SK-N-SH treated with all-trans-retinoic acid at 6 μM for 48 hours (cell line): ENCODE results near the gene CFI.

Experiments
- ATAC-seq: fragments of 200-7000 bp; cut with Tn5 transposase; 3 replicates; pipeline ENCODE4 v1.9.1; 2020; ENCODE audit warnings: mild to moderate bottlenecking, moderate library complexity
- ARNTL ChIP-seq: fragments of 450-650 bp; formaldehyde crosslinking; IDR thresholded peaks from 2 replicates; pipeline ENCODE4 v1.5.0; 2020; ENCODE audit warnings: low read depth, mild to moderate bottlenecking, moderate library complexity, borderline replicate concordance
- BACH2 ChIP-seq: fragments of 250-450 bp; sonication (Bioruptor Pico); IDR thresholded peaks from 2 replicates; pipeline ENCODE4 v1.9.0; 2021; ENCODE audit warnings: mild to moderate bottlenecking, borderline replicate concordance
- CREB5 ChIP-seq: fragments of 250-450 bp; sonication (Bioruptor Pico); IDR thresholded peaks from 2 replicates; pipeline ENCODE4 v1.5.1; 2020; ENCODE audit warnings: low read depth, mild to moderate bottlenecking, moderate library complexity
- CSRNP3 ChIP-seq: fragments of 250-450 bp; sonication (Bioruptor Pico); IDR thresholded peaks from 2 replicates; pipeline ENCODE4 v1.5.1; 2021; ENCODE audit warnings: mild to moderate bottlenecking, moderate library complexity
- ESRRG ChIP-seq: fragments of 250-450 bp; sonication (Bioruptor Pico); IDR thresholded peaks from 2 replicates; pipeline ENCODE4 v1.6.1; 2021; ENCODE audit warnings: mild to moderate bottlenecking
- GLIS3 ChIP-seq: fragments of 250-450 bp; sonication (Bioruptor Pico); IDR thresholded peaks from 2 replicates; pipeline ENCODE4 v1.5.0; 2020; ENCODE audit warnings: mild to moderate bottlenecking, moderate library complexity
- ISL1 ChIP-seq: fragments of 250-450 bp; sonication (Bioruptor Pico); IDR thresholded peaks from 2 replicates; pipeline ENCODE4 v2.1.2; 2022; ENCODE audit warnings: mild to moderate bottlenecking, moderate library complexity
- PPARA ChIP-seq: fragments of 250-450 bp; sonication (Bioruptor Pico); IDR thresholded peaks from 2 replicates; pipeline ENCODE4 v1.5.0; 2020; ENCODE audit warnings: mild to moderate bottlenecking, borderline replicate concordance
- RARB ChIP-seq: fragments of 250-450 bp; sonication (Bioruptor Pico); IDR thresholded peaks from 2 replicates; pipeline ENCODE4 v1.8.0; 2021; ENCODE audit warnings: mild to moderate bottlenecking, moderate library complexity
- SNAI2 ChIP-seq: fragments of 250-450 bp; sonication (Bioruptor Pico); IDR thresholded peaks from 2 replicates; pipeline ENCODE4 v1.5.0; 2020; ENCODE audit warnings: mild to moderate bottlenecking, moderate library complexity
- TCF4 ChIP-seq: fragments of 250-450 bp; sonication (Bioruptor Pico); IDR thresholded peaks from 2 replicates; pipeline ENCODE4 v1.8.0; 2021; ENCODE audit warnings: mild to moderate bottlenecking, moderate library complexity, borderline replicate concordance
- TOX ChIP-seq: fragments of 250-450 bp; sonication (Bioruptor Pico); IDR thresholded peaks from 2 replicates; pipeline ENCODE4 v1.8.0; 2021; ENCODE audit warnings: mild to moderate bottlenecking, moderate library complexity, borderline replicate concordance
- ZC3H10 ChIP-seq: fragments of 250-450 bp; sonication (Bioruptor Pico); IDR thresholded peaks from 2 replicates; pipeline ENCODE4 v1.5.1; 2021; ENCODE audit warnings: mild to moderate bottlenecking, moderate library complexity
- ZFP3 ChIP-seq: fragments of 250-450 bp; sonication (Bioruptor Pico); IDR thresholded peaks from 2 replicates; pipeline ENCODE4 v1.5.0; 2020; ENCODE audit warnings: mild to moderate bottlenecking, moderate library complexity
- ZFP30 ChIP-seq: fragments of 450-650 bp; formaldehyde crosslinking; IDR thresholded peaks from 2 replicates; pipeline ENCODE4 v1.5.0; 2022; ENCODE audit warnings: mild to moderate bottlenecking, moderate library complexity
- ZNF565 ChIP-seq: fragments of 450-650 bp; formaldehyde crosslinking; conservative IDR thresholded peaks from 2 replicates; pipeline ENCODE4 v1.5.0; 2020; ENCODE audit warnings: low read depth, mild to moderate bottlenecking, moderate library complexity
- ZNF70 ChIP-seq: fragments of 450-650 bp; formaldehyde crosslinking; IDR thresholded peaks from 2 replicates; pipeline ENCODE4 v1.5.0; 2020; ENCODE audit warnings: mild to moderate bottlenecking, moderate library complexity
- ZNF8 ChIP-seq: fragments of 450-650 bp; formaldehyde crosslinking; IDR thresholded peaks from 2 replicates; pipeline ENCODE4 v1.5.0; 2020; ENCODE audit warnings: mild to moderate bottlenecking, moderate library complexity
- TF ChIP-seq, protein P1 (sequence below): fragments of 250-450 bp; sonication (Bioruptor Pico); IDR thresholded peaks from 2 replicates; pipeline ENCODE4 v1.8.0; 2021; ENCODE audit warnings: low read depth, mild to moderate bottlenecking, moderate library complexity, borderline replicate concordance
- TF ChIP-seq, protein P2 (sequence below): fragments of 250-450 bp; sonication (Bioruptor Pico); IDR thresholded peaks from 2 replicates; pipeline ENCODE4 v1.5.0; 2020; ENCODE audit warnings: mild to moderate bottlenecking, moderate library complexity
- TF ChIP-seq, protein P3 (sequence below): fragments of 250-450 bp; sonication (Bioruptor Pico); IDR thresholded peaks from 2 replicates; pipeline ENCODE4 v1.8.0; 2020; ENCODE audit warnings: mild to moderate bottlenecking, moderate library complexity, borderline replicate concordance

The CFI gene

GRCh38 chr4:109719604-109720003 is 82.2 kb downstream of the CFI start:
- ATAC-seq, result no peak

DNA sequence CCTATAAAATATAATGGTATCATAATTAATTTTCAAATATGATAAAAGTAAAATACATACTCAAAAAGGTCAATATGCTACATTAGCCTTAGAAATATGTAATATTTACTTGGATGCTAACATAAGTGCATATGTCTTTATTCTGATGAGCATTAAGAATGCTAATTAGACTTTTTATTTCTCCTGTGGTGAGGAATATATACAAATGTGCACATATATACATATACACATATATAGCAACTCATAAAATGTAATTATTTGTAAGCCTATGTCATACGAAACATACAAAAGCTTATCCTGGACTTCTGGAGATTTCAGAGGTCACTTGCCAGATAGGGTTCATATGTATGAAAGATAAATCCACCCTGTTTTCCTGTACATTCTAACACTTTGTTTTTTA is 83.0 kb downstream of the CFI start:
- ATAC-seq, result no peak
- TF ChIP-seq PPARA (CRISPR knock-in tag) (no peak), TCF4 (CRISPR knock-in tag) (no peak), ZFP30 (CRISPR knock-in tag) (no peak), CSRNP3 (CRISPR knock-in tag) (no peak), TOX (CRISPR knock-in tag) (no peak), SNAI2 (CRISPR knock-in tag) (no peak), ZFP3 (no peak), ESRRG (CRISPR knock-in tag) (no peak), GLIS3 (CRISPR knock-in tag) (no peak), ZNF565 (CRISPR knock-in tag) (no peak), BACH2 (CRISPR knock-in tag) (no peak), ZC3H10 (CRISPR knock-in tag) (no peak), ISL1 (CRISPR knock-in tag) (no peak)
- TF ChIP-seq, protein P1, sequence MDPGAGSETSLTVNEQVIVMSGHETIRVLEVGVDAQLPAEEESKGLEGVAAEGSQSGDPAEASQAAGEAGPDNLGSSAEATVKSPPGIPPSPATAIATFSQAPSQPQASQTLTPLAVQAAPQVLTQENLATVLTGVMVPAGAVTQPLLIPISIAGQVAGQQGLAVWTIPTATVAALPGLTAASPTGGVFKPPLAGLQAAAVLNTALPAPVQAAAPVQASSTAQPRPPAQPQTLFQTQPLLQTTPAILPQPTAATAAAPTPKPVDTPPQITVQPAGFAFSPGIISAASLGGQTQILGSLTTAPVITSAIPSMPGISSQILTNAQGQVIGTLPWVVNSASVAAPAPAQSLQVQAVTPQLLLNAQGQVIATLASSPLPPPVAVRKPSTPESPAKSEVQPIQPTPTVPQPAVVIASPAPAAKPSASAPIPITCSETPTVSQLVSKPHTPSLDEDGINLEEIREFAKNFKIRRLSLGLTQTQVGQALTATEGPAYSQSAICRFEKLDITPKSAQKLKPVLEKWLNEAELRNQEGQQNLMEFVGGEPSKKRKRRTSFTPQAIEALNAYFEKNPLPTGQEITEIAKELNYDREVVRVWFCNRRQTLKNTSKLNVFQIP (CRISPR knock-in tag), result no peak
- TF ChIP-seq, protein P2, sequence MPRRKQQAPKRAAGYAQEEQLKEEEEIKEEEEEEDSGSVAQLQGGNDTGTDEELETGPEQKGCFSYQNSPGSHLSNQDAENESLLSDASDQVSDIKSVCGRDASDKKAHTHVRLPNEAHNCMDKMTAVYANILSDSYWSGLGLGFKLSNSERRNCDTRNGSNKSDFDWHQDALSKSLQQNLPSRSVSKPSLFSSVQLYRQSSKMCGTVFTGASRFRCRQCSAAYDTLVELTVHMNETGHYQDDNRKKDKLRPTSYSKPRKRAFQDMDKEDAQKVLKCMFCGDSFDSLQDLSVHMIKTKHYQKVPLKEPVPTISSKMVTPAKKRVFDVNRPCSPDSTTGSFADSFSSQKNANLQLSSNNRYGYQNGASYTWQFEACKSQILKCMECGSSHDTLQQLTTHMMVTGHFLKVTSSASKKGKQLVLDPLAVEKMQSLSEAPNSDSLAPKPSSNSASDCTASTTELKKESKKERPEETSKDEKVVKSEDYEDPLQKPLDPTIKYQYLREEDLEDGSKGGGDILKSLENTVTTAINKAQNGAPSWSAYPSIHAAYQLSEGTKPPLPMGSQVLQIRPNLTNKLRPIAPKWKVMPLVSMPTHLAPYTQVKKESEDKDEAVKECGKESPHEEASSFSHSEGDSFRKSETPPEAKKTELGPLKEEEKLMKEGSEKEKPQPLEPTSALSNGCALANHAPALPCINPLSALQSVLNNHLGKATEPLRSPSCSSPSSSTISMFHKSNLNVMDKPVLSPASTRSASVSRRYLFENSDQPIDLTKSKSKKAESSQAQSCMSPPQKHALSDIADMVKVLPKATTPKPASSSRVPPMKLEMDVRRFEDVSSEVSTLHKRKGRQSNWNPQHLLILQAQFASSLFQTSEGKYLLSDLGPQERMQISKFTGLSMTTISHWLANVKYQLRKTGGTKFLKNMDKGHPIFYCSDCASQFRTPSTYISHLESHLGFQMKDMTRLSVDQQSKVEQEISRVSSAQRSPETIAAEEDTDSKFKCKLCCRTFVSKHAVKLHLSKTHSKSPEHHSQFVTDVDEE, result no peak

More at GRCh38 chr4:109719604-109720003, 82.2 kb downstream of the CFI start:
- no peak for TF ChIP-seq ZNF8 (CRISPR knock-in tag)
- TF ChIP-seq ZFP30 (CRISPR knock-in tag), result no peak
- TF ChIP-seq BACH2 (CRISPR knock-in tag), result no peak
- TF ChIP-seq TOX (CRISPR knock-in tag), result no peak
- no peak for TF ChIP-seq TCF4 (CRISPR knock-in tag)
- no peak for TF ChIP-seq PPARA (CRISPR knock-in tag)
- TF ChIP-seq, protein P1 (CRISPR knock-in tag), result no peak
- no peak for TF ChIP-seq ZNF70
- TF ChIP-seq ZNF565 (CRISPR knock-in tag), result no peak
- no peak for TF ChIP-seq ISL1 (CRISPR knock-in tag)
- TF ChIP-seq CREB5, result no peak
- TF ChIP-seq, protein P3, sequence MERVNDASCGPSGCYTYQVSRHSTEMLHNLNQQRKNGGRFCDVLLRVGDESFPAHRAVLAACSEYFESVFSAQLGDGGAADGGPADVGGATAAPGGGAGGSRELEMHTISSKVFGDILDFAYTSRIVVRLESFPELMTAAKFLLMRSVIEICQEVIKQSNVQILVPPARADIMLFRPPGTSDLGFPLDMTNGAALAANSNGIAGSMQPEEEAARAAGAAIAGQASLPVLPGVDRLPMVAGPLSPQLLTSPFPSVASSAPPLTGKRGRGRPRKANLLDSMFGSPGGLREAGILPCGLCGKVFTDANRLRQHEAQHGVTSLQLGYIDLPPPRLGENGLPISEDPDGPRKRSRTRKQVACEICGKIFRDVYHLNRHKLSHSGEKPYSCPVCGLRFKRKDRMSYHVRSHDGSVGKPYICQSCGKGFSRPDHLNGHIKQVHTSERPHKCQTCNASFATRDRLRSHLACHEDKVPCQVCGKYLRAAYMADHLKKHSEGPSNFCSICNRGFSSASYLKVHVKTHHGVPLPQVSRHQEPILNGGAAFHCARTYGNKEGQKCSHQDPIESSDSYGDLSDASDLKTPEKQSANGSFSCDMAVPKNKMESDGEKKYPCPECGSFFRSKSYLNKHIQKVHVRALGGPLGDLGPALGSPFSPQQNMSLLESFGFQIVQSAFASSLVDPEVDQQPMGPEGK (CRISPR knock-in tag), result no peak

DNA sequence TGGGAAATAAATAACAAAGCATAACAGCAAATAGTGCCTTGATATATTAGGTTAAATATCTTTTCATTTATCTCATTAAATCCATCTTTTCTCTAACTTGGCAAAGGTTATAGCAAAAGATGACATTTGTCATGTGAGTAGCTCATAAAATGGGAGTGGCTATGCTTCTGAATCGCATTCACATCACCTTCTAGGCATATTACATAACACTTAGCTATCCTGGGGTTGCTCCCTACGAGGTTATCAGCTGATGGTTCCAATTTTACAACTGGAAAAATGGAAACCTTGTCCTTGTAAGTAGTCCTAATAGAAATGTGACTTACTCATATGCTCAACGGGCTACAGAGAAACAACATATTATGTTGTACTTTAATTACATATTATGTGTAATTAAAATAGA is 88.3 kb downstream of the CFI start:
- no peak for ATAC-seq
- no peak for TF ChIP-seq TOX (CRISPR knock-in tag)
- no peak for TF ChIP-seq SNAI2 (CRISPR knock-in tag)
- no peak for TF ChIP-seq CSRNP3 (CRISPR knock-in tag)
- TF ChIP-seq ARNTL (CRISPR knock-in tag), result no peak
- no peak for TF ChIP-seq ZNF8 (CRISPR knock-in tag)
- TF ChIP-seq ZNF565 (CRISPR knock-in tag), result no peak
- TF ChIP-seq RARB (CRISPR knock-in tag), result no peak
